Embryonic facial prominence (tissue), 1 donor: ENCODE data around the gene ASIP.

ENCODE experiments used
- DNase-seq: peaks from one replicate; pipeline ENCODE4 v3.0.0-alpha.2; 2016; ENCODE audit errors: extremely low spot score

The ASIP gene

GRCh38 chr20:34311118-34312023, 70.1 kb downstream of the ASIP start:
- no peak for DNase-seq

- DNase-seq = no peak
Observed at GRCh38 chr20:34312024-34312460, 70.8 kb downstream of the ASIP start.

DNA sequence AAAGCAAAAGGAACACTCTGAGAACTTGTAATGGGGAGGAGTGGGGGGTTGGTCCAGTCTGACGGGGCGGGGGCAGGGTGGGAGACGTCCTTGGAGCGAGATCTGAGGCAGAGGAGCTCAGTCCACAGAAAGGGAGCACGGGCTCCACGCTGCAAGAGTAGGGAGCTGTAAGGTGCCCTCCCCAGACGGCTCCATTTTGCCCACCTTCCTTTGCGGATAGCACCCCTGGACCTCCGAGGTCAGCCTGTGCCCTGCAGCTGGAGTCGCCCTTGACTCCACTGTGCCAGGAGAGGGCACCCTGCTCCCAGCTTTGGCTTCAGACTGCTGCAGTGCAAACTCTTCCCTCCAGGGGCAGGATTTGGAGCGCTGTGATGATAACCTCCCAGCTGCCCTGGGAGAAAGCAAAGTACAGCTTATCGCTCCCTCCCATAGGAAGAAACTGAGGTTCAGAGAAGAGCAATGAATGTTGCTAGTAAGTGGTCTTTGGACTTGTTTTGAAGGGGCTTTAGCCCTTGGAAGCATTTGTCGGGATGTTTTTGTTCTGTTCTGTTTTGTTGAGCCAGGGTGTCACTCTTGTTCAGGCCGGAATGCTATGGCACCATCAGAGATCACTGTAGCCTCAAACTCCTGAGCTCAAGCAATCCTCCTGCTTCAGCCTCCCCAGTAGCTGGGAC, 71.5 kb downstream of the ASIP start:
- peak; percentile 39 for DNase-seq

GRCh38 chr20:34315236-34315635, 74.0 kb downstream of the ASIP start:
- DNase-seq = no peak

GRCh38 chr20:34316196-34316814, 75.1 kb downstream of the ASIP start:
- no peak for DNase-seq
